ENCODE measurements around the gene TMBIM1. TPM values are rescaled to one million over a fixed set of nuclear protein-coding genes. Genes with fewer than 3 reads are reported as not detected.

Gene TMBIM1
- total RNA-seq, 1 experiment from 2014 or later = 154 TPM

GRCh38 chr2:218257390-218257981 lies 34.8 kb downstream of the TMBIM1 start:
- peak; percentile 18 for DNase-seq (ENCODE audit: low spot score)

GRCh38 chr2:218256612-218257350 lies 35.5 kb downstream of the TMBIM1 start:
- DNase-seq (ENCODE audit: low spot score) = no peak

- peak; percentile 25 for DNase-seq (ENCODE audit: low spot score)
These were observed 36.9 kb downstream of the TMBIM1 start for GRCh38 chr2:218255446-218255845.

- DNase-seq (ENCODE audit: low spot score) = no peak
These were observed 39.1 kb downstream of the TMBIM1 start for GRCh38 chr2:218253232-218253625.

GRCh38 chr2:218252509-218253231 lies 39.6 kb downstream of the TMBIM1 start:
- no peak for DNase-seq (ENCODE audit: low spot score)

- no peak for DNase-seq (ENCODE audit: low spot score)
These were observed 42.6 kb downstream of the TMBIM1 start for GRCh38 chr2:218249691-218250090.

GRCh38 chr2:218245214-218245613 lies 47.1 kb downstream of the TMBIM1 start:
- DNase-seq (ENCODE audit: low spot score) = no peak

GRCh38 chr2:218244665-218245064 lies 47.6 kb downstream of the TMBIM1 start:
- DNase-seq (ENCODE audit: low spot score) = no peak

GRCh38 chr2:218244204-218244603 lies 48.1 kb downstream of the TMBIM1 start:
- DNase-seq (ENCODE audit: low spot score) = no peak

GRCh38 chr2:218238887-218239286 lies 53.4 kb downstream of the TMBIM1 start:
- DNase-seq (ENCODE audit: low spot score) = no peak

GRCh38 chr2:218236829-218237228 lies 55.5 kb downstream of the TMBIM1 start:
- no peak for DNase-seq (ENCODE audit: low spot score)

- no peak for DNase-seq (ENCODE audit: low spot score)
These were observed 57.3 kb downstream of the TMBIM1 start for GRCh38 chr2:218235017-218235416.

- no peak for DNase-seq (ENCODE audit: low spot score)
These were observed 57.8 kb downstream of the TMBIM1 start for GRCh38 chr2:218234521-218234920.

GRCh38 chr2:218233543-218233942 lies 58.8 kb downstream of the TMBIM1 start:
- DNase-seq (ENCODE audit: low spot score) = no peak

GRCh38 chr2:218230882-218231281 lies 61.4 kb downstream of the TMBIM1 start:
- DNase-seq (ENCODE audit: low spot score) = peak; percentile 64

- peak; percentile 66 for DNase-seq (ENCODE audit: low spot score)
These were observed 62.5 kb downstream of the TMBIM1 start for GRCh38 chr2:218229851-218230250.

GRCh38 chr2:218229239-218229638 lies 63.1 kb downstream of the TMBIM1 start:
- DNase-seq (ENCODE audit: low spot score) = peak; percentile 86

- peak; percentile 38 for DNase-seq (ENCODE audit: low spot score)
These were observed 63.8 kb downstream of the TMBIM1 start for GRCh38 chr2:218228366-218229090.

GRCh38 chr2:218226903-218227302 lies 65.4 kb downstream of the TMBIM1 start:
- no peak for DNase-seq (ENCODE audit: low spot score)
